ENCODE data around the gene XPA.

XPA gene

GRCh38 chr9:97627624-97628023 lies 69.5 kb downstream of the XPA start:
- peaks cover 20% of the 10 kb centered on the region for H3K4me1 Mint-ChIP-seq
- peaks cover 8% of the 10 kb centered on the region for H3K36me3 Mint-ChIP-seq
- no peak overlapping the region for H3K27ac Mint-ChIP-seq
- no peaks in the 10 kb centered on the region for H3K9me3 Mint-ChIP-seq
- ATAC-seq (ENCODE audit: low read depth) (no peak), DNase-seq (ENCODE audit: low spot score in 2 of 2) (no peak)
- no peaks in the 10 kb centered on the region for H3K27me3 Mint-ChIP-seq
- H3K4me3 Mint-ChIP-seq = no peak overlapping the region

GRCh38 chr9:97625620-97626019 lies 71.5 kb downstream of the XPA start:
- ATAC-seq (ENCODE audit: low read depth) (no peak), DNase-seq (ENCODE audit: low spot score in 2 of 2) (no peak)
- Mint-ChIP-seq H3K4me3 (no peak overlapping the region), H3K4me1 (peaks cover 11% of the 10 kb centered on the region), H3K36me3 (peaks cover 15% of the 10 kb centered on the region), H3K27ac (no peak overlapping the region), H3K27me3 (no peaks in the 10 kb centered on the region), H3K9me3 (no peaks in the 10 kb centered on the region)

Measured in memory B cell (primary cell).